Measurements from ENCODE around the gene ZNF574. TPM values are rescaled to one million over a fixed set of nuclear protein-coding genes. Genes with fewer than 3 reads are reported as not detected.

Gene ZNF574
- total and polyA plus RNA-seq, 2 donors (not counting 3 experiments of a cell fraction or from before 2014, with no cell fraction given) = 13.6 to 15.3 TPM

DNA sequence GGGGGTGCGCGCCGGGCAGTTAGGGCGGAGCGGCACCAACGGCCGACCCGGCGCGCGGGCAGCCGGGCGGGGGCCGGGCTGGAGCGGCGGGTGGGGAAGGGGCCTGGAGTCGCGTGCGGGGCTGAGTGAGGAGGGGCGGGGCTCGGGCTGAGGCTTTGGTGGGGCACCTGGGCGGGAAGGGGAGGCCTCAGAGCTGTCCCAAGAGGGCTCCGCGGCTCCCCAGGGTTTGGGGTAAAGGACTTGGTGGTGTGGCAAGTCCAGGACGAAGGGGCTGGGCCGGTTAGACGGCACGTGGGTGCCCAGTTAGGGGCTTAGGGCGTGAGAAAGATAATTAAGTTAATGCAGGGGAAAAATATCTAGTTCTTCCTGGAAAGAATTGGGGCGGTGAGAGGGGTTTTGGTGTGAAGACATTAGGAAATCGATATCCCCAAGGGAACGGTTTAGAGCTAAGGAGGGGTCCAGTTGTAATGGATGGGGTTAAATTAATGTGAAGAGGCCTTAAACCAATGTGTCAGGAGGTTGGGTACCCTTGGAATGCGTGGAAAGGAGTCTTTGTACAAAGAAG lies 496 bp downstream of the ZNF574 start:
- H3K4me1 ChIP-seq (ENCODE audit: control insufficient read depth, extremely low read depth, insufficient read depth, low read length) = peaks cover 16% of the 10 kb centered on the region
- no peaks in the 10 kb centered on the region for H3K9me1 ChIP-seq (replicated peaks; ENCODE audit: control insufficient read depth, extremely low read depth, insufficient read depth, low read length)
- peak overlapping the region; percentile 27 for H3K27ac ChIP-seq (ENCODE audit: insufficient read depth, low read depth, low read length)
- peak overlapping the region; percentile 87 for H3K9ac ChIP-seq (replicated peaks; ENCODE audit: extremely low read depth, insufficient read depth, low read length)
- H3K9me3 ChIP-seq (replicated peaks; ENCODE audit: control insufficient read depth, insufficient read depth, low read length) = no peaks in the 10 kb centered on the region
- CTCF ChIA-PET = interaction anchor here (1.0 to 1.5 kb wide), 2 partner anchors 15 to 42 kb away, joined by 5 to 6 read pairs; no protein-coding TSS in a partner anchor
- TF ChIP-seq FOS (IDR thresholded peaks at IDR 0.05; ENCODE audit: borderline replicate concordance, insufficient read depth, low read length) = no peak
- no peak for TF ChIP-seq GATA2 (IDR thresholded peaks at IDR 0.05; ENCODE audit: insufficient read depth, insufficient read length, low read depth, low read length)
- TF ChIP-seq MAX (IDR thresholded peaks at IDR 0.05; ENCODE audit: insufficient read depth, insufficient read length) = no peak
- TF ChIP-seq, protein P1, sequence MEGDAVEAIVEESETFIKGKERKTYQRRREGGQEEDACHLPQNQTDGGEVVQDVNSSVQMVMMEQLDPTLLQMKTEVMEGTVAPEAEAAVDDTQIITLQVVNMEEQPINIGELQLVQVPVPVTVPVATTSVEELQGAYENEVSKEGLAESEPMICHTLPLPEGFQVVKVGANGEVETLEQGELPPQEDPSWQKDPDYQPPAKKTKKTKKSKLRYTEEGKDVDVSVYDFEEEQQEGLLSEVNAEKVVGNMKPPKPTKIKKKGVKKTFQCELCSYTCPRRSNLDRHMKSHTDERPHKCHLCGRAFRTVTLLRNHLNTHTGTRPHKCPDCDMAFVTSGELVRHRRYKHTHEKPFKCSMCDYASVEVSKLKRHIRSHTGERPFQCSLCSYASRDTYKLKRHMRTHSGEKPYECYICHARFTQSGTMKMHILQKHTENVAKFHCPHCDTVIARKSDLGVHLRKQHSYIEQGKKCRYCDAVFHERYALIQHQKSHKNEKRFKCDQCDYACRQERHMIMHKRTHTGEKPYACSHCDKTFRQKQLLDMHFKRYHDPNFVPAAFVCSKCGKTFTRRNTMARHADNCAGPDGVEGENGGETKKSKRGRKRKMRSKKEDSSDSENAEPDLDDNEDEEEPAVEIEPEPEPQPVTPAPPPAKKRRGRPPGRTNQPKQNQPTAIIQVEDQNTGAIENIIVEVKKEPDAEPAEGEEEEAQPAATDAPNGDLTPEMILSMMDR (IDR thresholded peaks at IDR 0.05; ENCODE audit: extremely low read depth in 1 of 2, insufficient read depth in 1 of 2, low read depth in 1 of 2, low read length in 2 of 2) = no peak
- TF ChIP-seq EZH2 (IDR thresholded peaks at IDR 0.05; ENCODE audit: borderline replicate concordance, low read depth, low read length, severe bottlenecking) = no peak
- TF ChIP-seq JUN (IDR thresholded peaks at IDR 0.05; ENCODE audit: borderline replicate concordance, insufficient read depth, insufficient read length, low read depth) = no peak
- no peak for TF ChIP-seq MYC (IDR thresholded peaks at IDR 0.05; ENCODE audit: low read depth, low read length)
- no peak for TF ChIP-seq POLR2A (IDR thresholded peaks at IDR 0.05; ENCODE audit: low read depth, low read length)
- TF ChIP-seq POLR2AphosphoS5 (IDR thresholded peaks at IDR 0.05; ENCODE audit: insufficient read depth, low read depth, low read length) = no peak
- peak overlapping the region; percentile 93 for H3K4me2 ChIP-seq (ENCODE audit: insufficient read depth, low read length)
- H3K27me3 ChIP-seq (ENCODE audit: control insufficient read depth in 2 of 2, insufficient read depth in 2 of 2, low read length in 2 of 2) = no peaks in the 10 kb centered on the region
- H3K4me3 ChIP-seq (replicated peaks in 1 of 3; ENCODE audit: insufficient read depth in 1 of 3, low read depth in 1 of 3, low read length in 3 of 3) = peak overlapping the region; percentile 89 to 92 (median 90)
- peaks cover 45% of the 10 kb centered on the region for H3K79me2 ChIP-seq (ENCODE audit: control insufficient read depth, insufficient read depth, low read length)
- FAIRE-seq = peak; percentile 26
- peak overlapping the region; percentile 48 for H2AFZ ChIP-seq (ENCODE audit: low read depth, low read length)
- H3K36me3 ChIP-seq (ENCODE audit: control insufficient read depth in 2 of 2, extremely low read depth in 1 of 2, insufficient read depth in 2 of 2, low read length in 2 of 2) = peaks cover 11 to 30% of the 10 kb centered on the region in 2 experiments
- POLR2A ChIA-PET = interaction anchor here (1.0 kb wide), 1 partner anchor 216 kb away, joined by 5 read pairs; the partner anchor contains the start of gene RPS19
- intact Hi-C loops (cut with micrococcal nuclease) (loop anchor here (1.0 kb wide), 2 partner anchors 16 to 249 kb away; partner anchors contain the start of gene MEGF8), dilution Hi-C loops (cut with MboI; ENCODE audit: extremely low pct_ligation_motif_present, low sequenced_read_pairs) (no loop called here)
- BruUV-seq (replicated peaks) = no TSS peak
- no peaks in the 10 kb centered on the region for H4K20me1 ChIP-seq (replicated peaks; ENCODE audit: control insufficient read depth, extremely low read depth, insufficient read depth, low read length)
- DNase-seq (ENCODE audit: low read depth, low spot score) = no peak

All from endothelial cell of umbilical vein (primary cell).